K562 (cell line): ENCODE measurements around the gene HYCC2. TPM values are rescaled to one million over a fixed set of nuclear protein-coding genes. Genes with fewer than 3 reads are reported as not detected.

Experiments
- AFF4 ChIP-seq: sonication (generic); formaldehyde crosslinking; IDR thresholded peaks from 2 replicates; pipeline ENCODE4 v1.8.0; 2023; ENCODE audit warnings: mild to moderate bottlenecking, missing genetic modification reagents
- CEBPB ChIP-seq: fragments of 450-650 bp; IDR thresholded peaks from 2 replicates; pipeline ENCODE4 v1.6.1; 2016; ENCODE audit warnings: missing genetic modification characterization, missing compliant biosample characterization
- CHD1 ChIP-seq: fragments of 200-600 bp; sonication (generic); IDR thresholded peaks from one replicate; pipeline ENCODE4 v1.6.1; 2012; ENCODE audit warnings: mild to moderate bottlenecking, moderate library complexity, low read length, inconsistent platforms
- CHD2 ChIP-seq: IDR thresholded peaks from 2 replicates; pipeline ENCODE4 v1.6.1; 2011; ENCODE audit warnings: low read depth, low read length
- ESRRB ChIP-seq: fragments of 250-450 bp; sonication (Bioruptor Pico); IDR thresholded peaks from 2 replicates; pipeline ENCODE4 v1.5.0; 2020; ENCODE audit warnings: mild to moderate bottlenecking, moderate library complexity, borderline replicate concordance
- FOXJ3 ChIP-seq: sonication (generic); formaldehyde crosslinking; IDR thresholded peaks from 2 replicates; pipeline ENCODE4 v1.4.0; 2020; ENCODE audit warnings: mild to moderate bottlenecking, missing genetic modification reagents
- HNRNPK ChIP-seq: fragments of 200-400 bp; formaldehyde crosslinking; IDR thresholded peaks from one replicate; pipeline ENCODE4 v1.6.1; 2018; ENCODE audit warnings: mild to moderate bottlenecking, low read depth, low read length; ENCODE audit not compliant: poor library complexity, severe bottlenecking
- MNT ChIP-seq, 2 experiments: fragments of 450-650 bp; conservative IDR thresholded peaks; 2 replicates each; pipeline ENCODE4 v1.6.1; 2017; ENCODE audit warnings: mild to moderate bottlenecking in 2 of 2, moderate library complexity in 2 of 2
- RNF2 ChIP-seq: sonication (generic); IDR thresholded peaks from 2 replicates; pipeline ENCODE4 v1.6.1; 2016
- SAFB2 ChIP-seq: fragments of 200-400 bp; formaldehyde crosslinking; IDR thresholded peaks from 2 replicates; pipeline ENCODE4 v1.6.1; 2018; ENCODE audit warnings: borderline replicate concordance, low read length, low read depth, moderate library complexity; ENCODE audit not compliant: severe bottlenecking
- SMAD1 ChIP-seq: fragments of 150-350 bp; IDR thresholded peaks from 2 replicates; pipeline ENCODE4 v1.6.1; 2014; ENCODE audit warnings: low read length, low read depth; ENCODE audit not compliant: partially characterized antibody
- SP2 ChIP-seq: IDR thresholded peaks from 2 replicates; pipeline ENCODE4 v1.6.1; 2011; ENCODE audit warnings: mild to moderate bottlenecking, low read depth, low read length, moderate library complexity; ENCODE audit not compliant: poor library complexity, severe bottlenecking; ENCODE audit errors: extremely low read depth
- XRCC4 ChIP-seq: IDR thresholded peaks from one replicate; pipeline ENCODE4 v1.6.1; 2011; ENCODE audit not compliant: insufficient read depth, insufficient read length; ENCODE audit errors: extremely low read depth
- ZNF124 ChIP-seq: sonication (generic); formaldehyde crosslinking; IDR thresholded peaks from 2 replicates; pipeline ENCODE4 v1.8.1; 2022; ENCODE audit warnings: missing genetic modification reagents
- ZNF134 ChIP-seq: fragments of 250-450 bp; sonication (Bioruptor Pico); conservative IDR thresholded peaks from 2 replicates; pipeline ENCODE4 v1.4.0; 2020
- ZNF146 ChIP-seq: IDR thresholded peaks from one replicate; pipeline ENCODE4 v1.6.1; 2018; ENCODE audit warnings: missing compliant biosample characterization; ENCODE audit not compliant: unreplicated experiment
- ZNF431 ChIP-seq: sonication (generic); formaldehyde crosslinking; IDR thresholded peaks from 2 replicates; pipeline ENCODE4 v1.8.0; 2022; ENCODE audit warnings: mild to moderate bottlenecking, missing genetic modification reagents
- ZNF740 ChIP-seq, 3 experiments: fragments of 200-800 bp in 1 of 3; sonication (Bioruptor generic) in 1 of 3; sonication (generic) in 1 of 3; formaldehyde crosslinking in 1 of 3; IDR thresholded peaks; 2 replicates each; pipeline versions ENCODE4 v1.6.1 to v1.8.0; 2016 to 2022; ENCODE audit warnings: mild to moderate bottlenecking in 2 of 3, missing compliant biosample characterization in 2 of 3, missing genetic modification characterization in 2 of 3, missing genetic modification reagents in 1 of 3
- ZNF830 ChIP-seq: fragments of 250-450 bp; sonication (Bioruptor Pico); IDR thresholded peaks from 2 replicates; pipeline ENCODE4 v1.5.0; 2021; ENCODE audit warnings: mild to moderate bottlenecking
- polyA plus RNA-seq, 8 experiments: library from polyadenylated mRNA; depleted of rRNA in 4 of 8; stranded (reverse) in 5 of 8; unstranded in 3 of 8; fragments of >200 nt; fragmentation: Nextera tagmentation in 2 of 8; fragmentation: Illumina TruSeq in 1 of 8; extraction: Ambion mirVana in 2 of 8; extraction: Trizol in 1 of 8; gene quantifications; 2 replicates each; pipeline versions ENCODE4 v1.2.1 to v1.2.3, GENCODE V29; 2011 to 2014; ENCODE audit warnings: inconsistent platforms in 1 of 8, missing spikeins in 1 of 8
- total RNA-seq, 7 experiments: library from RNA; depleted of rRNA in 6 of 7; stranded (reverse); fragments of >200 nt in 6 of 7; fragmentation: Illumina TruSeq in 2 of 7; extraction: Trizol in 2 of 7; gene quantifications; 2 replicates each; pipeline versions ENCODE4 v1.2.1 to v1.2.3, GENCODE V29; 2011 to 2021; ENCODE audit warnings: low replicate concordance in 1 of 7

The HYCC2 gene
- total and polyA plus RNA-seq, 9 of the 15 experiments (the other 6 are each of a cell fraction or from before 2014, with no cell fraction given) = 5.4 to 20.0 (median 9.8) TPM

- no peak for TF ChIP-seq ZNF146 (CRISPR knock-in tag)
- TF ChIP-seq CHD1 = no peak
- peak; percentile 43 to 63; a peak in 3 of 4 replicates for TF ChIP-seq MNT (conservative IDR thresholded peaks at IDR 0.05)
- no peak for TF ChIP-seq SMAD1
- TF ChIP-seq ESRRB (CRISPR knock-in tag) = no peak
- no peak for TF ChIP-seq SAFB2
- TF ChIP-seq AFF4 (CRISPR knock-in tag) = no peak
- TF ChIP-seq HNRNPK = no peak
- TF ChIP-seq ZNF134 (CRISPR knock-in tag) = no peak
- TF ChIP-seq CHD2 = no peak
- no peak for TF ChIP-seq ZNF431 (CRISPR knock-in tag)
- TF ChIP-seq RNF2 = no peak
- peak; percentile 82 for TF ChIP-seq CEBPB (tag)
- TF ChIP-seq ZNF830 (CRISPR knock-in tag) = no peak
- no peak for TF ChIP-seq ZNF124
- no peak for TF ChIP-seq XRCC4
- TF ChIP-seq SP2 = no peak
- no peak for TF ChIP-seq ZNF740 (CRISPR knock-in tag; IDR thresholded peaks at IDR 0.05)
- 0 out of 4 replicates have a peak, but pooled peaks of 1 of the 2 experiments have one; percentile 2 for TF ChIP-seq ZNF740 (tag; IDR thresholded peaks at IDR 0.05)
- TF ChIP-seq FOXJ3 (CRISPR knock-in tag) = no peak
Observed at GRCh38 chr2:201118121-201118960, 46.9 kb upstream of the HYCC2 start (continued).
